ENCODE measurements around the gene IL26.
A peak's percentile ranks its signal among the peaks of the same experiment; 100 is the strongest.
"Not testable (repeated sequence)": the region's sequence is repeated elsewhere in the genome, so short reads cannot be mapped to it uniquely, and the experiment has no call there.

Gene IL26

DNA sequence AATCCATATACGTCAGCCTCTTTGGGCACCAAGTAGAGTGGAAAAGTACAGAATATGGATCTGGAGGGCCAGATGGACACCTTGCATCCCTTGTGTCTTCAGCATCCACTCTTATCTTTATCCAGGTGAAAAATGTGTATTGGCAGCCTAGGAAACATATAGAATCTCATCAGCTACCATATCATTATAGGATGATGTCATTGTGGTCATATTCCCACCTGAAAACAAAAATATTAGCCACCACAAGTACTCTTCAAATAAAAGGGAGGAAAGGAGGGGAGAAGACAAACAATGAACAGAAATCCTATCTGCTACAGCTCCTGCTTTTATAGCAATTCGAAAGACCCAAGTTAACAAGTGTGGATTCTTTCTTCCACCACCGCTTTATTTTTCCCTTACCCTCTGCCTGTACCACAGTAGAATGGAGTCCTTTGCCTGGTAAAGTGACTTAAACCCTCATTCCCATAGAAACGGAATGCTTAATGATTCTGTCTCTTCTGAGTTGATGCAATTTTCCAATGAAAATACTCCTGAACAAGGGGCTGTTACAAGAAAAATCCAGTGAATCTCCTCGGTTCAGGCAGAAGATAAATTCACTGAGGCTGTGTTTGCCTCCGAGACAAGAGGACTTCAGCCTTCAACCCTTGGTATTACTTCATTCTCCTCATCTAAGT, 13.8 kb upstream of the IL26 start:
- no peak for DNase-seq

DNA sequence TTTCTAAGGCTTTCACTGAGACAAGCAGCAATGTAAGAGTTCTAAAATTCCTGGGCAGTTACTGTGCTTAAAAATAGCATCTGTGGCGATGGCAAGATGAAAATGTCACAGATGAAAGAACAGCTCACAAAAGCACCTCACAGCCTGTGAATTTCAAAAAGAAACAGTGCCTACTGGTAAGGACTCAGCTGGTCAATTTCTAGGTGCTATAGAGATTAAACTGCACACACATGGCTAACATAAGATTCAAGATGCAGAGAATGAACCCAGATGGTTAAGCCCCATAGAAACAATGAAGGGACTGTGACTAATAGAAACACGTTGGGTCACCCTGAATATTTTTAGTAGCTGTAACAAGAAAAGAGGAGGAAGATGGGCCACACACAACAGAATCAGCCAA, 12.0 kb upstream of the IL26 start:
- DNase-seq, result no peak

DNA sequence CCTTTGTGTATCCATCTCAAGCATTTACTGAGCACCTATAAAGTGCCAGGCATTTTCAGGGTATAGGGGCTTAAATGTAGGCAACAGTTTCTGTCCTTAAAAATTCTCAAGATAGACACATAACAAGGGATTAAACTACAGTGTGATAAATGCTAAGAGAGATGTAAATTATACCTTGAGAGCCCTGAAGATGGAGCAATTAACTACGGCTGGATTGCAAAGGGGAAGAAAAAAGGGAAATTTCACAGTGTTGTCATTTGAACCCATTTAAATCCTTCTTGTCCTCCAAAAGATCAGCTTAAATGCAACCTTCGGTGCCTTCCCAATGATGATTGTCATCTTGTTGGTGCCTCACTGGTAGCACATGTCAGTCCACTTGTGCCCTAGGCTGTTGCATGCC, 11.5 kb upstream of the IL26 start:
- DNase-seq, result no peak

DNA sequence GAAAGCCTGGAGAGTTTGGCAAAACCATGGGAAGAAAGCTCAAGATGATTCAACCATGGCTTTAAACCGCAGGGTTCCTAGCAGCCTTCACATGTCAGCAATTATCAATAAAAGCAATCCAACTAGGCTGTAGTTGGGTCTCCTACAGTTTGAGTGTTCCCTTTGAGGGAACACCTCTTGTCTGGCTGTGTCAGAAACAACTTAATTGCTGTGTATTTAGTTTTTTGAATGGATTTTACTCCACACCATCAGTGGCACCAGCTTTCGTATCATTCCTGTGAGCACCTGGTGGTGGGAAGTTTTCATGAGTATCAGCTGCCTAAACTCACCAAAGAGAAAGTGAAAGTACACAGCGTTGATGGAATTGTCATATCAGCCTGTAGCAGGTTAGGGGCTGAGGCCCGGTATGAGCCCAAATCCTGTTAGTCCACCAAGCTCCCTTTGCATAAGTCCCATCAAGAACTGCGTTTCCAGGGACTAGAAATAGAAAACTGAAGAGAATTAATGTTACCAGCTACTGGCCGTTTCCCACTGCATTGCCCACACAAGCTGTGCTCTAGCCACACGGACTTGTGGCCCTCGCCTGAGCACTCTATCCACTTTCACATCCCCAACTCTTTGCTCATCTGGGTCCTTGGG, 10.9 kb upstream of the IL26 start:
- peak; percentile 30 for DNase-seq

DNA sequence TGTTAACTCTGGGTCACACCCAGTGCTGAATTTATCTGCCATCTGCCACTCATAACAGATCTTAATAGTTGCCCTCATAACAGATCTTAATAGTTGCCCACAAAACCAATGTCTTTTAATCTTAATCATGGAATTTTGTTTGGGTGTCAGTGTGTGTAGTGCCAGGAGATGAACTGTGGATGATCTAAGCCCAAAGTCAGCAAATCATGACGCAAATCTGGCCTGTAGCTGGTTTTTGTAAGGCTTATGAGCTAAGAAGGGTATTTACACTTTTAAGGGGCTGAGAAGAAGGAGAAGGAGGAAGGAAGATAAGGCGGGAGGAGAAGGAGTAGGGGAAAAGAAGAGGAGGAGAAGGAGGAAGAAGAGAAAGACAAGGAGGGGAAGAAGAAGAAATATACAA, 10.0 kb upstream of the IL26 start:
- DNase-seq, result no peak

DNA sequence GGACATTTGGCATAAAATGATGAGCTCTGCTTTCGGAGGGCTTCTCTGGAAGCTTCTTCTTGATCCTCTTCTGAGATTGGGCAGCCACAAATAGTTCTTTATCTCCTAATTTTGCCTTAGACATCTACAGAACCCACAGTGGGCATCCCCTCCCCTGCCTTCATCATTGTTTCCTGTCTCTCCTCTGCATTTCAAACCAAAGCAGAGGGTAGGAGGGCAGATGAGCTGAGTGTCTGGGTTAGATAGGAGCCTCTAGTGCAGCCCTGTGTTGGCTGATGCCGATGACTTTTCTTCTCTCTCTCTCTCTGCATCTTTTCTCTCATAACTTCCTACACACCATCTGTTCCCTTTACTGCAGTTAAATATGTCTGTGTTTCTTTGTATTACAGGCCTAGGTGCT, 8.5 kb upstream of the IL26 start:
- no peak for DNase-seq

DNA sequence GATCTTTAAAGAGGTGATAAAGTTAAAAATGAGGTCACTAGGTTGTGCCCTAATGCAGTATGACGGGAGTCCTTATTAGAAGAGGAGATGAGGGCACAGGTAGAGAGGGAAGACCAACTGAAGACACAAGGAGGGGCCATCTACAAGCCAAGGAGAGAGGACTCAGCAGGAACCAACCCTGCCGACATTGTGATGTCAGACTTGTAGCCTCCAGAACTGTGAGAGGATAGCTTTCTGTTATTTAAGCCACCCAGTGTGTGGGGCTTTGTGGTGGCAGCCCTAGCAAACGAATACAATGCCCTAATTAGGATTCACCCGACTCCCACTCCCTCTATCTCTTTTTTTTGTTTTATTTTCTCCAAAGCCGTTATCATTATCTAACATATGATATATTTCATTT, 7.9 kb upstream of the IL26 start:
- DNase-seq, result no peak

DNA sequence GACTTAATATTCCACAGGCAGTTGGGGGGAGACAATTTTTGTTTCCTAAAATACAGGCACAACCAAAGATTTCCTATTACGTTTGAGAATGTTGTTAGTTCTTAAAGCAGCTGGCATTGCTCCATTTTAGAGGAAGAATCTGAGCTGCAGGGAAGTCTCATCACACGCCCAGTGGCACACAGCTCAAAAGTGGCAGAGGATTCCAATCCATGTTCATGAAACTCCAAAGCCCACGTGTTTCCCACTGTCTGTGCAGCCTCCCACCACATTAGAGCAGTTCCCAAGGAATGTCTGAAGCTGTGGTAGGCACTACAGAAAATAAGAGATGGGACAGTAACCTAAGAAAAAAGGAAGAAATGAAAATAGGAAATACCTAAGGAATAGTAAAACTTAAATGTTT, 6.1 kb upstream of the IL26 start:
- DNase-seq, result no peak

DNA sequence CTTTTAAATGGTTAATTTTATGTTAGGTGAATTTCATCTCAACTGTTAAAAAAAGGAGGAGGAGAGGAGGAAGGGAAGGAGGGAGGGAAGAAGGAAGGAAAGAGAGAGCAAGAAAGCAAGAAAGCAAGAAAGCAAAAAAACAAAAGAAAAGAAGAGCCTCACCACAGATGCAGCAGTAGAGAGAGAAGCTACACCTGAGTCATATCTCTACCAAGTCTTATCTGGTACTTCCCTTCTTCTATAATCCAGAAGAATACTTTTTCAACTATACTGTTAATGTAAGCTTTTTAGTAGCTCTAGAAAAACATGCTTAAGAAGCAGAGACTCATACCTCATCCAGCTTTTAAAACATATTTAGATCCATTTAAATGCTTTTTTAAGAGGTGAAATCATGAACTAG, 5.6 kb upstream of the IL26 start:
- DNase-seq, result no peak

DNA sequence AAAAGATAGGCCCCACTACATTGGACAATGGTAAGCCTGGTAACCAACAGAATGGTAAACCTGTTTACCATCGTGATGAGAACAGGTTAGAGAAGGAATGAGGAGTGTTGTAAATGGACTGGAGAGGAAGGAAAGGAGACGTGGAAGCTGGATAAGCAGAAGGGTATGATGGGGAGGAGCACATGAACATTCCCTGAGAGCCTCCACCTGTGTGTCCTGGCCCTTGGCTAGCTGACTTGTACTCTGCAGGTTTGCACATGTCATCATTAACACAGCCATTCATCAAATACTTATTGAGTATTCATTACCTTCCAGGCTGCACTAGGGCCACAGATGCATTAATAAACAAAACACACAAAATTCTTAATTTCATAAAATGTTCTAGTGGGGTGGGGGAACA, 4.3 kb upstream of the IL26 start:
- DNase-seq, result no peak

DNA sequence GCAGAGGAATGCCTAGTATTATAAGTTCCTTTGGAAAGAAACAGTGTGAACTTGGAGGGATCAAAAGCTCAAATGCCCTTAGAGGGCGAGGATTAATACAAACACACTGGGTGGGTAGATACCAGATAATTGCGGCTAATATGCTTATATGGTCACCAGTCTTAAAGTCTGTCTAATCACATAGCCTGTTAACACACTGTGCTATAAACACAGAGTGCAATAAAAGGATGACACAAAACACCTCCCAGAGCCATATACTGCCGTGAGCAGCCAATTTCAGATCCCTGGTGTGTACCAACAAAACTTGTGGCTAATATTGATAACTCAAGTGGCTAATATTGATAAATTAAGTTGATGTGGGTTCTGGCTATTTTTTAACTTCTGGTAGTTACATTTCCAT, 1.7 kb upstream of the IL26 start:
- no peak for DNase-seq

DNA sequence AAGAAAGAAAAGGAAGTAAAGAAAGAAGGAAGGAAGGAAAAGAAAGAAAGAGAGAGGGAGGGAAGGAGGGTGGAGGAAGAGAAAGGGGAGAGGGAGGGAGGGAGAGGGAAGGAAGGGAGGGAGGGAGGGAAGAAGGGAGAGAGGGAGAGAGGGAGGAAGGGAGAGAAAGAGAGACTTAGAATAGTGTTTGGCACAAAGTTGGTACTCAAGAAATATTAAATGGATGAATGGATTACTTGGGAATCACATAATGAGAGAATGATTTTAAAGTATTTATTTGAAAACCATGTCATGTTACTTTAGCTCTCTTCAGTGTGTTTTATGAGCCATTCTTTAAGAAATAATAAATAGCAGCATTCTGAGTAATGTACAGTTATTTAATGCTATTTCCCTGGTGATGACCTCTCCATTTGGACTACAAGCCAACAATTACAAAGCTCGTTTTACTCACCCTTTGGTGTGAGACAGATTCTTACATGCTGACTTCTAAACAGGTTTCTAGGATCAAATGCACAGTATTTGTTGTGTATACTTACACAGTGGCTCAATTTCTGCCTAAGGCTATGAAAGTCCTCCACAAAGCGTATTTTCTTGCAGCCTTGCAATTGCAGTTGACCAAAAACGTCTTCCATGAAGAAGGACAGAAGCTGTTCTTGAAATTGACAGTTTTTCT, 861 bp downstream of the IL26 start:
- no peak for DNase-seq

DNA sequence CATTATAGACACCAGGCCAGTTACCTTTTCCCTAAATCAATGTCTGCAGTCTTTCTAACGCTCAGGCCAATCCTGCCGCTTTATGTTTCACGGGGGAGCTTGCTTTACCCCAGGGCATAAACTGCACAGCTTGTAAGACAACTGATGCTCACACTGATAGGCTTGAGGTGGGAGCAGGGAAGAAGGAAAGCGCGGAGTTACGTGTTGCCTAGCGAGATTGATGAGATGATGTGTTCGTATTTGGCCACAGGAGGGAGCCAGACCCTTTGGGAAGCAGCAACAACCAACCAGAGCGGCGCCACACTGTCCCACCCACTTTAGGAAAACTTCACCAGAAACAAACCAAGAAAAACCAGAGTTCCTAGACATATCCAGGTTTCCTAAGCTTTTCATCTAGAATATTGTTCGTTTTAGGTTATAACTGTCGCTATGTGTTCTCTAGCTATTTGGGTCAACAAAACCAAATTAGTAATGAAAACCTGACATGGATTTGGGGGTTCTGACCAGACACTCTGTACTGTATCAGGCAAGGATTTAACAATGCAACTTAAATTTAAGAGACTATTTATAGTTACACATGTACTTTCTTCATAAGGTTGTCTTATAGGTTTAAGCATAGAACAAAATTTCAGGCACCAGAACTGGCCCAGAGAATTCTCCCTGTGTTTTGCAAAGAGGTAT, 2.4 kb downstream of the IL26 start:
- DNase-seq, result peak; percentile 72

DNA sequence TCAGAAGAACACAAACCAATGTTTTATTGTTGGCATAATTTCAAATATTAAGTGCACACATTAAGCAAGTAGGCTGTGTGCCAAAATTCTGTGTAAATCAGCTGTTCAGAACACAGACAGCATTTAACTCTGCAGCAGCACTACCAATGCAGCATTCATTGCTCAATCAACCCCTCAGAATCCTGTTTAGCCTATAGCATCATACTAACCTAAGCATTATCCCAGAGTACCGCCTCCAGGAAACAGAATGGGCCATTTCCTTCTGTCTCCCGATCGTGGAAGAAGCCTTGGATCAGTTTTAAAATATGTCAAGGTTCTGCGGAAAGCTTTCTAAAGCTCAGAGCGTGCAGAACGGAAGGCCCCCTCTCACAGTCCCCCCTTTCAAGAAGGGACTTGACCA, 3.3 kb downstream of the IL26 start:
- DNase-seq, result no peak

DNA sequence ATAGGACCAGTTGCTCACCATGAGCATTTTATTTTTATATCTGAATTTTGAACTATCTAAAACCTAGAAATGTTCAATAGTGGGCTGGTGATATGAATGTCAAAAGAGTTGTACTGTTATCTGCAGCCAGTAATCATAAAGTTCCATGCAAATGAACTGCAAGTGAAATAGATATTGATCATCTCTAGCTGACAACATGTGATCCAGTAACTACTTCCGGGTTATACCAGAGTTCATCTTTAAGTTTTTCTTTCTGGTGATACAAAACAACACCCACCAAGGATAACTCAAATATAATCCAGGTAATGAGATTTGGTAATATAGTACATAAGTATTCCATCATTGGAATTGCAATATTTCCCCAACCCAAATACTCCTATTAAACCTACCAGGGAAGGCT, 4.1 kb downstream of the IL26 start:
- DNase-seq, result no peak

DNA sequence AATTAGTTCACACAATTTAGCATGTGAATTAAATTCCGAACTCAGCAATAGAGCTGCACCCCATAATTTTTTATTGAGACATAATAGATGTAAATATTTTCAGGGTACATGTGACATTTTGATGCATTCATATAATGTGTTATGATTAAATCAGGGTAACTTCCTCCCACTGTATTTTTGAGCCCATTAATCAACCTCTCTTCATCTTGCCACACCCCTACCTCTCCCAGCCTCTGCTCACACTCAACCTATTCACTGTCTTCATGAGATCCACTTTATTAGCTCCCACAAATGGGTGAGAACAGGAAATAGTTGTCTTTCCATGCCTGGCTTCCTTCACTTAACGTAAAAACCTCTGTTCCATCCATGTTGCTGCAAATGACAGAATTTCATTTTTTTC, 14.7 kb downstream of the IL26 start:
- no peak for DNase-seq

DNA sequence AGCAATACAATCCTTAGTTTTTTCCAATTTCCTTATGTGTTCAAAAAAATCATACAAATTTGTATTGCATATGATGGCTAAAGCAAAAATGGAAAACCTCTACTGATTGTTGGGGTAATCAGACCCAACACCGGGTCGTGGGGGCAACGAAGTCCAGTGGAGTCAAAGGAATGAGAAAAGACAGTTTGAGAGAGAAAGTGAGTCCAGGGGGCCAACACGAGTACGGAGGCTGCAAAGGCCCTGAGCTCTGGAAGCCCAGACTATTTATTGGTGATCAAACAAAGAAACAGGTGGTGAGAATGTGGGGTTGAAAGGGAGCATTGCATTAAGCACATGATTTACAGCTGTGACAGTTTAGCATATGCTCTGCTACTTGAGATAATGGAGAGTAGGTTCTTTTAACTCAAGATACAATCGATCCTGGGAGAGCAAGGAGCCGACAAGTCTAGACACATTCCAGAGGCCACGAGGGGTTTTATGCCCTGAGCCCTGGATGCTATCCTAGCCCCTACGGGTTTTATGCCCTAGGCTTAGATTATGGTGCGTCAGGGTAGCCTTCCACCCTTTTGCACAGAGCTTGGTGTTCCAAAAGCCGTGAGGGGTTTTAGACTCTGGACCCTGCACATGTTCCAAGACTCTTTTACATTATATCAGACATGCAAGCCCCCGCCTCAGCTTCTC, 16.4 kb downstream of the IL26 start:
- not testable (repeated sequence) for DNase-seq

DNA sequence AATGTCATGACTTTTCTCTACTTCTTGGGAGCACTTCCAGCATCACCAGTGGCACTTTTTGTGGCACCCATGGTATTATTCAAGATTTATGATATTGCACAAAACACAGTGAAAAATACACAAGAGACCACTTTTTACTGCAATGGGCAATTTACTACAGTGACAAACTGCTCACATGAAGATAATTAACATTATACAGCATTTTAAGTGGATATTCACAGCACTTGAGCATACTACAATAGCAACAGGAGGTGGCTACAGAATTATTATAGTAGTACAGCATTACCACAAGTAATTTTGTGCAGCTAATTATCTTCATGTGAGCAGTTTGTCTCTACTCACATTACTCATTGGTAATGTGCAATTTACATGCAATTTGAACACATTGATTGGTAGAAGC, 18.3 kb downstream of the IL26 start:
- no peak for DNase-seq

DNA sequence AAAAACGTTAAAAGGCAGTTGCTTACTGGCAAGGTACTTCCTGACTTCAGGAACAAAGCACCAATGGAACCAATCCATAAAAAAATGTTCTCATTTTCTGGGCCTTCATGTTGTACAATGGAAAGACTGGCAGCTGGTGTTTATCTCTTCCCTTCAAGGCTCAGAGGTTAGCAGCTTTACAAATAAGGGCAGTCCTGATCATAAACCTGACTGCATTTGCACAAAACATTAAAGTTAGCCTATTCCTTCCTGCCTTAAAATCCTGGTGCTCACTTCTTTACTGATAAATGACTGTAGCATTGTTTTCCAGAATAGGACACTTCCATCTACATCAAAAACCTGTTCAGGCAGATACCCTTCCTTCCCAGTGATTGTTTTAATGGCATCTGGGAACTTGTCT, 19.2 kb downstream of the IL26 start:
- no peak for DNase-seq

DNA sequence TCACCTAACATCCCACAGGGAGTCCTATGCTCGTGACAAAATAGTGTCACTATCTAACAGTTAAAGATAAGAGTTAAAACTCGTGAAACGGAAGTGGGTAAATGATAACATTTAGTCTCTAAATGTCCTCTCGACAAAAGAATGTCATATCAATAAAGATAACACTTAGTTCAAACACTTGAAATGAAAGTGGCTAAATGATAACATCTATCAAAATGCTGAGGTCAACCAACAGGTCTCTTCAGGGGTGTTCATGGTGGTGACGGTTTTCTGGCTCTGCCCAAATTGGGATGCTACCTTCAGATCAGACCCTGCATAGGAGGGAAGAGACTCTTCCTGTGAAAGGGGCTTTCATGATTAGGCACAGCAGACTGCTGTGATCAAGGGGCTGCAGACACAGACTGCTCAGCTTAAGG, 22.1 kb downstream of the IL26 start:
- no peak for DNase-seq

DNA sequence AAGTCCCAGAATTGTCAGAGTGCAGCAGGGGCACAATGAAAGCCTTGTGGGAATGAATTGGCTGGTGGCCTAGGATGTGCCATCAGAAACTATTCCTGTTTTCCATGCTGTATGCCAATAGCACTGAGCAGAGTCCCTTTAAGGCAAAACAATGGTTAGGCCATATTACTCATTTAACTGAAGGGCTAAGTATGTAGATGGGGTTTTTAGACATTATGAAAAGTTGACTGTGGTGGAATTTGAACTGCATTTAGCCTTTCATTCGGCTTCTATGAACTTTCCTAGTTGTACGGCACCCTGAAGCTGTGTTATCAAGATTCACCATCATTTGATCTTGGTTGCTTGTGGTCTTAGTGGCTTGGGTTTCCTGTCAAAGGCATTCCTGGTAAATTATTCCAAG, 24.8 kb downstream of the IL26 start:
- no peak for DNase-seq

DNA sequence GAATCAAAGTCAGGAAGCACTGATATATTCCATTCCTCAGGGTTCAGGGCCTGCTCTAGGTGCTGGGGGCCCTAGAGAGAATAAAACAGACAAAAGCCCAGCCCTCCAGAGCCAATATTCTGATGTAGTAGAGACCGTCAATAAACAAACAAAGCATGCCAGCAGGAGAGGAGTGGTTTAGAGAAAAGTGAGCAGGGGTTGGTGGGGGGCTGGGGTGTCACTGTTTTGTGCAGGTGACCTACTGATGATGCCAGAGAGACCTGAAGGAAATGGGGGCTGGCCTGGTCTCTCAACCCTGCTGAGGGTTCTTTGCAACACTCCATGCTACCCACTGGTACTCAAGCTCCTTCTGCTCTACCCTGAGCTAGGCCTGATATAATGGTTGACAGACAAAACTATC, 26.5 kb downstream of the IL26 start:
- DNase-seq, result no peak

DNA sequence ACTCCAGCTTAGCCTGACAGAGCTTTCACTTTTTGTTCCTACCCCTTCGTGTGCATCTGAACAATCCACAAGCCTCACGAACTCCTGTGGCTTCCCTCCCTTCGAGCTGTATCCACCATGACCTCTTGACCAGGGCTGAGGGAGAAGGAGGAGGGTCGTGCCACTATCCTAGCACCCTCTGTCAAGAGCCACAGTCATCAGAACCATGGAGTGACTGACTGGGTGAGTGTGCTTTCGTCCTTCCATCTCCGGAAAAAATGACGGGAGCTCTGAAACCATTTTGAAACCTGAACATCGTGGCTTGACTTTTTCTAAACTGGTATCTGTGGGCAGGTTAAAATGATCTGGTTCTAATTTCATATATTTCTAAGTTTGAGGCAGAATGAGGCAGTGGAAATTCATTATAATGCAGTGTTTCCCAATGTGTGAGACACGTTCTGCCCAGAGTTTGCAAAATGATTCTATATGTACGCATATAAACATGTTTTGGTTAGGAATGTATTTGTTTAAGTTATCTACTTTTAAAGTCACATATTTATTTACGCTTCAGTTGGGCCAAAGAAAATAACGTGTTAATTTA, 27.0 kb downstream of the IL26 start:
- no peak for DNase-seq

Data from CD4-positive, alpha-beta T cell treated with Interleukin-15 for 1 hour (primary cell).